Colonic mucosa (tissue), 4 donors: ENCODE results near the gene DSCAML1. TPM values are rescaled to one million over a fixed set of nuclear protein-coding genes. Genes with fewer than 3 reads are reported as not detected.

ENCODE experiments used
- DNase-seq: peaks from one replicate; pipeline ENCODE4 v3.0.0-alpha.2; 2020
- H3K27ac ChIP-seq: fragments of 200-600 bp; one replicate; pipeline ENCODE4 v1.8.0; 2021
- H3K27me3 ChIP-seq: fragments of 200-600 bp; one replicate; pipeline ENCODE4 v1.8.0; 2021
- H3K36me3 ChIP-seq: fragments of 200-600 bp; one replicate; pipeline ENCODE4 v1.8.0; 2021
- H3K4me1 ChIP-seq: fragments of 200-600 bp; one replicate; pipeline ENCODE4 v1.8.0; 2021; ENCODE audit warnings: mild to moderate bottlenecking
- H3K4me3 ChIP-seq: fragments of 200-600 bp; one replicate; pipeline ENCODE4 v1.8.0; 2021
- H3K9ac ChIP-seq, 2 donors: one replicate each; pipeline ENCODE4 v1.7.0; 2013; ENCODE audit warnings: control low read depth in 2 of 2, low read depth in 2 of 2, low read length in 2 of 2
- H3K9me3 ChIP-seq: fragments of 200-600 bp; one replicate; pipeline ENCODE4 v1.8.0; 2021
- CTCF ChIP-seq: fragments of 200-600 bp; IDR thresholded peaks from one replicate; pipeline ENCODE4 v1.8.0; 2022; ENCODE audit warnings: antibody characterized with exemption, mild to moderate bottlenecking
- intact Hi-C: fragments of 100-400 bp; cut with DNase I; formaldehyde crosslinking; loops from one replicate; pipeline ENCODE4 v1.14.1; 2022
- total RNA-seq, 2 donors: library from RNA; stranded (reverse); fragmentation: NEBNext Ultra II Directional in 1 of 2; extraction: Animal tissue kit (Norgen Biotek cat#: 25700) in 1 of 2; gene quantifications; one replicate each; pipeline ENCODE4 v1.2.1, GENCODE V29; 2021
- donor health status: healthy.
- donor health status: DM: no; HTN: no; CAD: no.
- donor health status: DM: no; HTN: no; CAD: no.

The DSCAML1 gene
- total RNA-seq, 2 donors from 2014 or later = 1.2 to 4.3 TPM

- TF ChIP-seq CTCF = no peak
- Histone ChIP-seq H3K27ac (no peak overlapping the region), H3K9me3 (no peaks in the 10 kb centered on the region), H3K9ac (no peak overlapping the region), H3K36me3 (no peaks in the 10 kb centered on the region), H3K4me1 (no peaks in the 10 kb centered on the region), H3K4me3 (no peak overlapping the region), H3K27me3 (no peaks in the 10 kb centered on the region)
- DNase-seq = no peak
- intact Hi-C loops = no loop called here
Observed at GRCh38 chr11:117468888-117469287, 328.1 kb downstream of the DSCAML1 start.

GRCh38 chr11:117467770-117468169, 329.2 kb downstream of the DSCAML1 start:
- intact Hi-C loops = no loop called here
- Histone ChIP-seq H3K9me3 (no peaks in the 10 kb centered on the region), H3K9ac (no peak overlapping the region), H3K27ac (no peak overlapping the region), H3K4me1 (no peaks in the 10 kb centered on the region), H3K27me3 (no peaks in the 10 kb centered on the region), H3K4me3 (no peak overlapping the region), H3K36me3 (no peaks in the 10 kb centered on the region)
- TF ChIP-seq CTCF = no peak
- DNase-seq = no peak

- no peak overlapping the region for H3K9ac ChIP-seq
- no peak for TF ChIP-seq CTCF
- H3K27me3 ChIP-seq = no peaks in the 10 kb centered on the region
- no peaks in the 10 kb centered on the region for H3K36me3 ChIP-seq
- no peak overlapping the region for H3K27ac ChIP-seq
- DNase-seq = no peak
- H3K9me3 ChIP-seq = no peaks in the 10 kb centered on the region
- H3K4me3 ChIP-seq = no peak overlapping the region
- H3K4me1 ChIP-seq = no peaks in the 10 kb centered on the region
- intact Hi-C loops = no loop called here
Observed at GRCh38 chr11:117466966-117467365, 330.1 kb downstream of the DSCAML1 start.

GRCh38 chr11:117465236-117465997, 331.6 kb downstream of the DSCAML1 start:
- intact Hi-C loops = no loop called here
- Histone ChIP-seq H3K27me3 (no peaks in the 10 kb centered on the region), H3K9ac (no peak overlapping the region), H3K4me1 (no peaks in the 10 kb centered on the region), H3K27ac (no peak overlapping the region), H3K36me3 (no peaks in the 10 kb centered on the region), H3K9me3 (no peaks in the 10 kb centered on the region), H3K4me3 (no peak overlapping the region)
- no peak for TF ChIP-seq CTCF
- DNase-seq = no peak

GRCh38 chr11:117464778-117465177, 332.2 kb downstream of the DSCAML1 start:
- Histone ChIP-seq H3K4me1 (no peaks in the 10 kb centered on the region), H3K9ac (no peak overlapping the region), H3K27ac (no peak overlapping the region), H3K27me3 (no peaks in the 10 kb centered on the region), H3K36me3 (no peaks in the 10 kb centered on the region), H3K9me3 (no peaks in the 10 kb centered on the region), H3K4me3 (no peak overlapping the region)
- no peak for DNase-seq
- TF ChIP-seq CTCF = no peak
- intact Hi-C loops = no loop called here
